Measurements from ENCODE around the gene COX19.

DNA sequence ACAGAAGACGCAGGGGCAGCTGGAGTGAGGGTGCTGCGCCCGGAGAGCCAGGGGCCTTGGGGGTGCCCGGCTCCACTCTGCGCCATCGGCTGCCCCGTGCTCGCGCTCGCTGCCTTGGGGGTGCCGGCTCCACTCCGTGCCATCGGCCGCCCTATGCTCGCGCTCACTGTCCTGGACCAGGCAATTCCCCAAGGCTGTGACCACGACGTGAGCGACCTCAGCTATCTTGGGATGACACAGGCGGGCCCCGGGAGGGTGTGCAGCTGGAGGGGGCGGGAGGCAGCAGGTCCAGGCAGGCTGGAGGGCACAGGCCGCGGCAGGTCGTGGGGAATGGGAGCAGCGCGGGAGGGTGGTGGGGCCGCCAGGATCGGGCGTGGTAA lies 37.4 kb upstream of the COX19 start:
- TF ChIP-seq, protein P1, sequence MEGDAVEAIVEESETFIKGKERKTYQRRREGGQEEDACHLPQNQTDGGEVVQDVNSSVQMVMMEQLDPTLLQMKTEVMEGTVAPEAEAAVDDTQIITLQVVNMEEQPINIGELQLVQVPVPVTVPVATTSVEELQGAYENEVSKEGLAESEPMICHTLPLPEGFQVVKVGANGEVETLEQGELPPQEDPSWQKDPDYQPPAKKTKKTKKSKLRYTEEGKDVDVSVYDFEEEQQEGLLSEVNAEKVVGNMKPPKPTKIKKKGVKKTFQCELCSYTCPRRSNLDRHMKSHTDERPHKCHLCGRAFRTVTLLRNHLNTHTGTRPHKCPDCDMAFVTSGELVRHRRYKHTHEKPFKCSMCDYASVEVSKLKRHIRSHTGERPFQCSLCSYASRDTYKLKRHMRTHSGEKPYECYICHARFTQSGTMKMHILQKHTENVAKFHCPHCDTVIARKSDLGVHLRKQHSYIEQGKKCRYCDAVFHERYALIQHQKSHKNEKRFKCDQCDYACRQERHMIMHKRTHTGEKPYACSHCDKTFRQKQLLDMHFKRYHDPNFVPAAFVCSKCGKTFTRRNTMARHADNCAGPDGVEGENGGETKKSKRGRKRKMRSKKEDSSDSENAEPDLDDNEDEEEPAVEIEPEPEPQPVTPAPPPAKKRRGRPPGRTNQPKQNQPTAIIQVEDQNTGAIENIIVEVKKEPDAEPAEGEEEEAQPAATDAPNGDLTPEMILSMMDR (optimal IDR thresholded peaks at IDR 0.05 in 1 of 3, IDR thresholded peaks at IDR 0.05 in 1 of 3, conservative IDR thresholded peaks at IDR 0.05 in 1 of 3; ENCODE audit: extremely low read depth in 1 of 3, insufficient read depth in 2 of 3, low read length in 3 of 3): no peak
- TF ChIP-seq EZH2 (IDR thresholded peaks at IDR 0.05; ENCODE audit: low read length): no peak

Measured in keratinocyte (primary cell).